Melanocyte of skin (primary cell): ENCODE measurements around the gene SKI. TPM values are rescaled to one million over a fixed set of nuclear protein-coding genes. Genes with fewer than 3 reads are reported as not detected.

Experiments
- total RNA-seq, 2 donors: library from RNA; depleted of rRNA; stranded (reverse); fragments of >200 nt; gene quantifications; 2 replicates each; pipeline ENCODE4 v1.2.3, GENCODE V29; 2012

SKI gene
- 10 to 100 TPM; 14.5 to 20.3 TPM for total RNA-seq

DNA sequence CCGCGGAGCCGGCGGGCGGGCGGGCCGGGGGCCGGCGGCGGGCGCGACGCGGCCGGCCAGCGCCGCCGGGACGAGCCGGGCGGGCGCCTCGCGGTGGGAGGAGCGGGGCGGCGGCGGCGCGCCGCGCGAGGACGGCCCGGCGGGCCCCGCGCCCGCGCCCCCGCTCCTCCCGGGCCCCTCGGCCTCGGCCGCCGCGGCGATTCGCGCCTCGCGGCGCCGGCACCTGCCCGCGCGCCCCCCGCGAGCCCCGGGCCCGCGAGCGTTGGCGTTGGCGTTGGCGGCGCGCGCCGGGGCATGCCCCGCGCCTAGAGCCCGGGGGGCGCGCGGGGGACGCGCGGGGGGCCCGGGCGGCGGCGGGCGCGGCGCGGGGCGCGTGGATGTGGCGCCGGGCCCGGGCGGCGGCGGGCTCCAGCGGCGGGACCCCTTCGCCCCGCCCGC is at the start of gene SKI:
TSS of gene SKI (plus strand) at position 163 of the 438 bp plus-strand sequence. CDS start 448 bp downstream, outside the sequence.

DNA sequence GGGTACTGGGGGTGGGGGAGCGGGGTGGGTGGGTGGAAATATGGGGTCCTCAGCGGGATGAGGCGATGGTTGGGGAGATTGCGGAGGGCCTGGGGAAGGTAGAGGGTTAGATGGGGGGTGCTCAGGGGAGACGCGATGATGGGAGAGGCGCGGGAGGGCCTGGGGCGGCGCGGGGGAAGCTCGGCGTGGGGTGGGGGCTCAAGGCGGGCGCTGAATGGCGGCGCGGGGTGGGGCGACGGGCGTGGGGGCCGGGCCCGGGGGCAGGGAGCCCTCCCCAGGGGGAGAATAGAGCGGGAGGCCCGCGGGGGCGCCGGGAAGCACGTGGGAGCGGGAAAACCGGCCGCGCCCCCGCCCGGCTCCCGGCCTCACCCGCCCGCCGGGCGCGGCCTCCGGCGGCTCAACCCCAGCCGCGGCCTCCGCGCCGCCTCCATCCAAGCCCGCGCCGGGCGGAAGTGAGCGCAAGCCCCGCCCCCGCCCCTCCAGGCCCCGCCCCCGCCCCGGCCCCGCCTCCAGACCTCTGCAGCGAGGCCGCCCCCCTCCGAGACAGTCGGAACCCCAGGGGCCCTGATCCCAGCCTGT is 33.7 kb upstream of the SKI start, which contains the start of gene FAAP20:
TSS of gene FAAP20 (minus strand) at position 454 of the 579 bp plus-strand sequence. CDS start at position 431, 23 bp downstream.

Other genes with a start within 250 kb of the SKI start
- not detected for gene CFAP74, start 224.5 kb upstream of the SKI start, total RNA-seq
- gene GABRD, start 209.0 kb upstream of the SKI start, total RNA-seq: not detected
- gene PRKCZ, start 177.9 kb upstream of the SKI start, total RNA-seq: 1 to 10 TPM; 4.1 to 4.7 TPM
- gene FAAP20, start 33.5 kb upstream of the SKI start, total RNA-seq: 10 to 100 TPM; 19.3 to 22.7 TPM
- gene MORN1, start 163.2 kb downstream of the SKI start, total RNA-seq: 10 to 100 TPM in 1 of 2 donors, 1 to 10 TPM in 1; 7.2 to 10.3 TPM
- 10 to 100 TPM; 51.3 to 70.9 TPM for gene RER1, start 163.5 kb downstream of the SKI start, total RNA-seq
- gene PEX10, start 184.2 kb downstream of the SKI start, total RNA-seq: 10 to 100 TPM; 32.3 to 38.0 TPM
- not detected for gene PLCH2, start 248.0 kb downstream of the SKI start, total RNA-seq